RWPE2 (cell line): ENCODE data around the gene MARCHF9.

ENCODE experiments used
- ATAC-seq: fragments of 200-7000 bp; cut with Tn5 transposase; 3 replicates; pipeline ENCODE4 v1.9.1; 2021; ENCODE audit warnings: low read depth
- DNase-seq: peaks from one replicate; pipeline ENCODE4 v3.0.0-alpha.2; 2020; ENCODE audit warnings: low spot score
- H3K27ac ChIP-seq: fragments of 450-650 bp; 2 replicates; pipeline ENCODE4 v1.5.1; 2017; ENCODE audit warnings: mild to moderate bottlenecking; ENCODE audit not compliant: poor library complexity, severe bottlenecking
- H3K27me3 ChIP-seq: fragments of 250-450 bp; sonication (Bioruptor Pico); 2 replicates; pipeline ENCODE4 v1.5.1; 2021; ENCODE audit warnings: mild to moderate bottlenecking, moderate library complexity; ENCODE audit not compliant: insufficient read depth, poor library complexity, severe bottlenecking
- H3K36me3 ChIP-seq: fragments of 250-450 bp; sonication (Bioruptor Pico); 2 replicates; pipeline ENCODE4 v1.5.1; 2020; ENCODE audit warnings: low read depth, mild to moderate bottlenecking, moderate library complexity
- H3K4me1 ChIP-seq: fragments of 250-450 bp; sonication (Bioruptor Pico); 2 replicates; pipeline ENCODE4 v1.5.1; 2021; ENCODE audit warnings: mild to moderate bottlenecking, moderate library complexity; ENCODE audit not compliant: insufficient read depth, poor library complexity, severe bottlenecking
- H3K4me3 ChIP-seq: fragments of 250-450 bp; sonication (Bioruptor Pico); 2 replicates; pipeline ENCODE4 v1.5.1; 2021; ENCODE audit warnings: mild to moderate bottlenecking, moderate library complexity; ENCODE audit not compliant: severe bottlenecking
- H3K9me3 ChIP-seq: fragments of 250-450 bp; sonication (Bioruptor Pico); 2 replicates; pipeline ENCODE4 v1.5.1; 2021; ENCODE audit warnings: mild to moderate bottlenecking, moderate library complexity; ENCODE audit not compliant: severe bottlenecking
- CTCF ChIP-seq: fragments of 450-650 bp; IDR thresholded peaks from one replicate; pipeline ENCODE4 v1.5.1; 2017; ENCODE audit warnings: mild to moderate bottlenecking, moderate library complexity; ENCODE audit not compliant: poor library complexity, severe bottlenecking

Gene MARCHF9

GRCh38 chr12:57730336-57731067 lies 24.4 kb upstream of the MARCHF9 start:
- Histone ChIP-seq H3K9me3 (no peaks in the 10 kb centered on the region), H3K36me3 (no peaks in the 10 kb centered on the region), H3K27me3 (peaks cover 6% of the 10 kb centered on the region), H3K4me1 (no peaks in the 10 kb centered on the region), H3K4me3 (no peak overlapping the region), H3K27ac (no peak overlapping the region)
- ATAC-seq = no peak
- DNase-seq = no peak
- TF ChIP-seq CTCF = no peak

- TF ChIP-seq CTCF = no peak
- Histone ChIP-seq H3K36me3 (no peaks in the 10 kb centered on the region), H3K4me1 (no peaks in the 10 kb centered on the region), H3K4me3 (no peak overlapping the region), H3K27me3 (peaks cover 16% of the 10 kb centered on the region), H3K9me3 (no peaks in the 10 kb centered on the region), H3K27ac (no peak overlapping the region)
- DNase-seq (no peak), ATAC-seq (no peak)
These were observed 23.4 kb upstream of the MARCHF9 start for GRCh38 chr12:57731411-57732080.

- H3K4me1 ChIP-seq = no peaks in the 10 kb centered on the region
- DNase-seq (no peak), ATAC-seq (no peak)
- no peaks in the 10 kb centered on the region for H3K9me3 ChIP-seq
- no peak overlapping the region for H3K4me3 ChIP-seq
- no peak overlapping the region for H3K27ac ChIP-seq
- no peaks in the 10 kb centered on the region for H3K36me3 ChIP-seq
- H3K27me3 ChIP-seq = peaks cover 23% of the 10 kb centered on the region
- TF ChIP-seq CTCF = no peak
These were observed 22.6 kb upstream of the MARCHF9 start for GRCh38 chr12:57732270-57732669.

GRCh38 chr12:57732726-57733593 lies 21.9 kb upstream of the MARCHF9 start:
- Histone ChIP-seq H3K27ac (no peak overlapping the region), H3K36me3 (no peaks in the 10 kb centered on the region), H3K9me3 (no peaks in the 10 kb centered on the region), H3K4me1 (no peaks in the 10 kb centered on the region), H3K27me3 (peaks cover 30% of the 10 kb centered on the region), H3K4me3 (no peak overlapping the region)
- no peak for TF ChIP-seq CTCF
- DNase-seq (no peak), ATAC-seq (no peak)
